Mucosa of gallbladder (tissue), 1 donor: ENCODE data around the gene WWC2. TPM values are rescaled to one million over a fixed set of nuclear protein-coding genes. Genes with fewer than 3 reads are reported as not detected.
"Not testable (repeated sequence)": the region's sequence is repeated elsewhere in the genome, so short reads cannot be mapped to it uniquely, and the experiment has no call there.

Experiments
- DNase-seq: peaks from one replicate; pipeline ENCODE4 v3.0.0-alpha.2; 2020; ENCODE audit warnings: low spot score
- total RNA-seq: library from RNA; stranded (reverse); gene quantifications from one replicate; pipeline ENCODE4 v1.2.1, GENCODE V29; 2021
- donor health status: DM: no; HTN: no; CAD: no.

Gene WWC2
- total RNA-seq, 1 donor from 2014 or later = 27.1 TPM

DNA sequence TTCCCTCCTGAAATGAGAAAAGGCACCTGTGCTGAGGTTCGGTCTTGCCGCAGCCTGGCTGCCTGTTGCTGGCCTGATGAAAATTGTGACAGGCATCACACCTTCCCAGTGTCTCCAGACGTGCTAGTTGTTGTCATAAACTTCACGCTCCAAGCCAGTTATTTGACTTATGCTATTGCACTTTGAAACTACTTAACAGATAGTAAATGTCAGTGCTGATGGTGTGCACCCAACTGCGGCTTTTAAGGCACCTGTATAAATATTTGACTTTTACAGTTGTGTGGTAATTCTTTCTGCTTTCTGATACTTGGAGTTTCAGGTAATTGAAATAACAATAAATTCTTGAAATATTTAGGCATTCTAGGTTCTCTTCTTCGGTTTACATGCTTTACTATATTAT is 1.8 kb downstream of the WWC2 start:
- no peak for DNase-seq

GRCh38 chr4:183101956-183102480 is 3.0 kb downstream of the WWC2 start:
- no peak for DNase-seq

DNA sequence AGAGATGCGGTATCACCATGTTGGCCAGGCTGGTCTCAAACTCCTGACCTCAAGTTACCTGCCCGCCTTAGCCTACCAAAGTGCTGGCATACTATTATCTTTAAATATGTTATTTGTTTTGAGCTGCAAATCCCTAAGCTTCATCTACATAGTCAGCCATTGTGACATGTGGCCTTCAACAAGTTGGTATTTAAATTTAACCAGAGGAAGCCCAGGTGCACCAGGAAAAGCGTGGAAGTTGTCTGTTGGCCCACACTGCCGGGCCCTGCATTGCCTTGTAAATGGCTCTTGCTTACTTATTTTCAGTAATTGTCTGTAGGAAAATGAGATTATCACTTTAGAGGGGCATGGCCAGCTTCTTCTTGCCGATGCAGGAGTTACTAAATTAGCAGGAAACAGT is 6.0 kb downstream of the WWC2 start:
- DNase-seq = no peak

DNA sequence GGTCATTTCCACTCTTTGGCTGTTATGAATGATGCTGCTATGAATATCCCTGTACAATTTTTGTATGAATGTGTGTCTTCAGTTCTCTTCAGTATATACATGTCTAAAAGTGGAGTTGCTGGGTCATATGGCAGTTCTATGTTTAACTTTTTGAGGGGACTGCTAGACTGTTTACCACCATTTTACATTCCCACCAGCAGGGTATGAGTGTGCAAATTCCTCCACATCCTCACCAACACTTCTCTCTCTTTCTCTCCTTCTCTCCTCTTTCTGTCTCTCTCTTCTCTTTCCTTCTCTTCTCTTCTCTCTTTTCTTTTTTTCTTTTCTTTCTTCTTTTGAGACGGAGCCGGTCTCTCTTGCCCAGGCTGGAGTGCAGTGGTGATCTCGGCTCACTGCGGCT is 7.8 kb downstream of the WWC2 start:
- DNase-seq = no peak

- DNase-seq = no peak
These were observed 8.9 kb downstream of the WWC2 start for GRCh38 chr4:183107891-183108459.

DNA sequence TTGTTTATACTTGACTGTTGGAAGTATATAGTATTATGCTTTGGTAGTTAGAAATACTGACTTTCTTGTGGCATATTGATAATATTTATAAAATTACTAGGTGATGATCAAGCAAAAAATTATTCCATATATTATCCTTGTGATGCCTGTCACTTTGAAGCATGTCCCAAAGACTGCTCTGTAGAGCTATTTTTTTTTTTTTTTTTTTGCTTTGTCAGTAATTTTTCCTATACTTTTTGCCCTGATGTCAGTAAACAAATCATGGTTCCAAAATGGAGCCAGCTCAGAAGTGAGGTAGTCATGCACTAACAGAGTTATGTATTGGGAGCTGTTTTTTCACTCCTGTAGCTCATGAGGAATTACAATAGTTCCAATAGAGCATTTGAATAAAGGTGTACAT is 11.2 kb downstream of the WWC2 start:
- DNase-seq = no peak

- no peak for DNase-seq
These were observed 12.4 kb downstream of the WWC2 start for GRCh38 chr4:183111452-183111885.

GRCh38 chr4:183118141-183118540 is 19.1 kb downstream of the WWC2 start:
- no peak for DNase-seq

DNA sequence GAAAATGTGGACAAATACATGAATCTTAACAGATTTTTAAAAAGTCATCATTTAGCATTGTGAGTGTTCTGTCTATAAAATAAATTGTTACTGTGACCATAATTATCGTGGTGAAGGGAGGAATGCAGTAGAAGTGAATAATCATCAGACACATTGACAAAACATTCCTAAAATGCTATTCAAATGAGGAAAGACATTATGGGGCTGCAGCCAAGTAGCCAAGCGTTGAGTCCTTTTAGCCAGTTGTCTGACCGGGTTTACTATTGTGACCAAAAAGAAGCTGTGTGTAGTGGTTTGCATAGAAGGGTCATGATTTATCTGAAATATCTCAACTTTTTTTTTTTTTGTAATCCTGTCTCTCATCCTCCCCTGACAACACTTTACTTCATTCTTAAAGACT is 19.5 kb downstream of the WWC2 start:
- no peak for DNase-seq

DNA sequence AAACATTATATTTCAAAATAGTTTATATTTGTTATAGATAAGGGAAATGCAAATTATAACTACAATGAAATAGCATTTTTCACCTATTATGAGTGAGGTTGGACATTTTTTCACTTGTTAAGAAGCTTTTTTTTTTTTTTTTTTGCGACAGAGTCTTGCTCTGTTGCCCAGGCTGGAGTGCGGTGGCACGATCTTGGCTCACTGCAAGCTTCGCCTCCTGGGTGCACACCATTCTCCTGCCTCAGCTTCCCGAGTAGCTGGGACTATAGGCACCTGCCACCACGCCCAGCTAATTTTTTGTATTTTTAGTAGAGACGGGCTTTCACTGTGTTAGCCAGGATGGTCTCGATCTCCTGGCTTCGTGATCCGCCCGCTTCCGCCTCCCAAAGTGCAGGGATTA is 22.6 kb downstream of the WWC2 start:
- DNase-seq = not testable (repeated sequence)

DNA sequence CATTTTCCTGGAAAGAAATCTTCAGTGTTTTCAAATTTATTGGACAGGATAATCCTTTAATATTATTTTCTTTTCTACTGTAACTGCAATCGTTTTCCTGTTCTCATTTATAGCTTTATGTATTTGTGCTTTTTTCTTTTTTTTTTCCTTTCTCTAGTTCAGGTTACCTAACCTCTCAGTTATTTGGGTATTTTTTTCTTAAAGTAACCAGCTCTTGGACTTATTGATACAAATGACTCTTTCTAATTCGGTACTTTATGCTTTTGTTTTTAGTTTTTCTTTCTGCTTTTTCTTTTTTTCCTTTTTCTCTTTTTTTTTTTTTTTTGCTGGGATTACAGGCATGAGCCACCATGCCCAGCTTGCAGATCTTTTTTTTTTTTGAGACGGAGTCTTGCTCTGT is 25.2 kb downstream of the WWC2 start:
- no peak for DNase-seq

DNA sequence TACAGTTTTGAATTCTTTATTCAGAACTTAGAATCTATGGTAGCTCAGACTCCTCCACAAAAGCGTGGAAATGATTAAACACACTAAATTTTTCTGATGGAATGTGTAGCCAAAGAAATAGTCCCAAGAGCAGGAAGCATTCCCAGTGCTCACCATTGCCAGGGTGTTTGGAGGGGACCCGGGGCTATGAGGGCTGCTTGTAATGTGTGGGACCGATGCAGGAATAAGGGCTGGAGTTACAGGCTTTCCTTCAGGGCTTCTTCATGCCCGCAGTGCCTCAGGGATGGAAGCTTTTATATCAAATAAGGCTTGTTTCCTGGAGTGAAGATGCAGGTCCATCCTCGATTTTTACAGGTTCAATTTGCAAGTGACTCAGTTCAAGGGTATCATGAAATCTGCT is 25.8 kb downstream of the WWC2 start:
- DNase-seq = no peak

GRCh38 chr4:183129125-183129524 is 30.1 kb downstream of the WWC2 start:
- no peak for DNase-seq

GRCh38 chr4:183129675-183130074 is 30.6 kb downstream of the WWC2 start:
- no peak for DNase-seq

DNA sequence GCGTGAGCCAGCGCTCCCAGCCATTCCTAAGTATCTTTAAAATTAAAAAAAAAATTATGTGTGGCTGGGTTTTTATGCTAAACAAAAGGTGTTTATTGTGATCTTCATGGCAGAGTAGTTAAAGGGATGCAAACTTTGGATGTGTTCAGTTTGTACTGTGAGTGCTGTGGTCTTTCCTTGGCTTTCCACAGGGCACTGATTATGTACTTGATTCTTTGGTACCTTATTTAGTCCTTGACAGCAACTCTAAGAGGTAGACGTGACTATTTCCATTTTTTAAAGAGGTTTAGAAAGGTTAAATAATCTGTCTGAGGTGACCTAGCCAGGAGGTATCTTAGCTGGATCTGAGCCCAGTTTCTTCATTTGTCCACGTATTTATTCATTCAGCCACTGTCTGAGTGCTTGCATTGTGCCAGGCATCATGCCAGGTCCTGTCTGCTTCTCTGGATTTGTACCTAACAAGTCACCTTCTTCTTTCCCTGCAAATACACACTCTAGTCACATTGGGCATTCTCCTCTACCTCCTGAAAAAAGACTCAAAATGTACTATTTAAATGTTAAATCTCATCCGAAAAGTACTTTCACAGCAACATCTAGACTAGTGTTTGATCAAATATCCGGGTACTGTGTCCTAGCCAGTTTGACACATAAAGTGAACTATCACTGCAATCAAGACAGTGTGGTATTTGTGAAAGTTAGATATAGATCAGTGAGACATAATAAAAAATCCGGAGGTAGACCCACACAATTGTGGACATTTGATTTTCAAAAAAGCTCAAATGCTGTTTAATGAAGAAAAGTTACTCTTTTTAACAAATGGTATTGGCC is 31.5 kb downstream of the WWC2 start:
- DNase-seq = peak; percentile 31

DNA sequence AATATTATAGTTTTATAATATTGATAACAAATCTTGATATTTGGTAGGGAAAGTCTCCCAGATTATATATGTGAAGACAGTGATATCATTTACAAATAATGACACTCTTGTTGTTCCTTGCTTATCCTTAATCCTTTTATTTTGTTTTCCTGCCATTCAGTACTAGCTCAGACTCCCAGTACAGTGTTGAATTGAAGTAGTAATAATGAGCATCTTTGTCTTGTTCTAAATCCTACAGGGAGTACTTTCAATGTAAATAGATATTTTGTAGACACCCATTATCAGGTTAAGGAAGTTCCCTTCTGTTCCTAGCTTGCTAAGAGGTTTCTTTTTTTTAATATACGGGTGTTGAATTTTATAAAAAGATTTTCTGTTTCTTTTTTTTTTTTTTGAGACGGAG is 33.0 kb downstream of the WWC2 start:
- no peak for DNase-seq

DNA sequence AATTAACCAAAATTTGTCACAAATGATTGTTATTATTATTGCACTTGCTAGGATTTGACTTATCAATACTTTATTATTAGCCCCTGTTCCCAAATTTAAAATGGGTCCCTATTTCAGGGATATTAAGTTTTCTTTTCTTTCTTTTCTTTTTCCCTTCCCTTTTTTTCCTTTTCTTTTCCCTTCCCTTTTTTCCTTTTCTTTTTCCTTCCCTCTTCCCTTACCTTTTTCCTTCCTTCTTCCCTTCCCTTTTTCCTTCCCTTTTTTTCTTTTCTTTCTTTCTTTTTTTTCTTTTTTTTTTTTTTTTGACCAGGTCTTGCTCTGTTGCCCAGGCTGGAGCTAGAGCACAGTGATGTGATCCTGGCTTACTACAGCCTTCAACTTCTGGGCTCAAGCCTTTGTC is 33.8 kb downstream of the WWC2 start:
- no peak for DNase-seq

DNA sequence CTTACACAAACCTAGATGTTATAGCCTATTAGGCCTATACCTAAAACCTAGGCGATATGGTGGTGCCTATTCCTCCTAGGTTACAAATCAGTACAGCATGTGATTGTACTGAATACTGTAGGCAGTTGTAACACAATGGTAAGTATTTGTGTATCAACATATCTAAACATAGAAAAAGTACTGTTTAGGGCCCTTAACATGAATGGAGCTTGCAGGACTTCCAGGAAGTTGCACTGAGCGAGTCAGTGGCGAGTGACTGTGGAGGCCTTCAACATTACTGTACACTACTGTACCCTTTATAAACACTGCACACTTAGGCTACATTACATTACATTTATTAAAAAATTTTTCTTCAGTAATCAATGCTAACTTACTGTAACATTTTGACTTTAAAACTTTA is 37.8 kb downstream of the WWC2 start:
- no peak for DNase-seq

- DNase-seq = no peak
These were observed 40.1 kb downstream of the WWC2 start for GRCh38 chr4:183139058-183139750.

DNA sequence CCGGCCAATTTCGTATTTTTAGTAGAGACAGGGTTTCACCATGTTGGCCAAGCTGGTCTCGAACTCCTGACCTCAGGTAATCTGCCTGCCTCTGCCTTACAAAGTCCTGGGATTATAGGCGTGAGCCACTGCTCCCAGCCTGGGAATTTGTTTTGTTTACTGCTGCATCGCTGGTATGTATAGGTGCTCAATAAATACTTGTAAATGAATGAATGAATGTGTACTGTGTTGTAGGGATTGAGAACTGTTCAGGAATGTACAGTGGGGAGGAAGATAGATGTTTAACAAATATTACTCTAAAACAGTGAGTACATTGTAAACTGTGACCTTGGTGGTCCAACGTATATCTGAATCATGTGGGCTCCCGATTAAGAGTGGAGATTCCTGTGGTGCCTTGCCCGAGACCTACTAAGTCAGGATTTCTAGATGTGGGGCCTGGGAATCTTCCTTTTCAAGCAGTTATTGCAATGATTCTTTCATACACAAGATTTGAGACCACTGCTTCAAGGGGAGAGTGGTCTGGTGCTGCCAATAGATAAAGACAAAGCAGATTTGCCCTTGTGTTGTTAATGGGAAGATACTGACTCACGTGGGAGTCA is 41.0 kb downstream of the WWC2 start:
- DNase-seq = no peak

DNA sequence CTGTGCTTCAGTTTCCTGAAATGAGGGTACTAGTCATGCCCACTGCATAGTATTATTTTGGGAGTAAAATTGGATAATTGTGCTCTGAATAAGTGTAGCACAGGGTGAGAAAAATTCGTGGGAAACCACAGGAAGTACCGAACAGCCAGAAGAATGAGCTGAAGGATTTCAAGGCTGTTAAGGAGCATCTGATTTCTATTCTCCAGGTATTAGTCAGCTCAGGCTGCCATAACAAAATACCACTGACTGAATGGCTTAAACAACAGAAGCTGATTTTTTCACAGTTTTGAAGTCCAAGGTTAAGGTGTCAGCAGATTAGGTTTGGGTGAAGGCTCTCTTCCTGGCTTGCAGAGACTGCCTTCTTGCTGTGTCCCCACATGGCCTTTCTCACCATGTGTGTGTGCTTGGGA is 41.9 kb downstream of the WWC2 start:
- DNase-seq = no peak

DNA sequence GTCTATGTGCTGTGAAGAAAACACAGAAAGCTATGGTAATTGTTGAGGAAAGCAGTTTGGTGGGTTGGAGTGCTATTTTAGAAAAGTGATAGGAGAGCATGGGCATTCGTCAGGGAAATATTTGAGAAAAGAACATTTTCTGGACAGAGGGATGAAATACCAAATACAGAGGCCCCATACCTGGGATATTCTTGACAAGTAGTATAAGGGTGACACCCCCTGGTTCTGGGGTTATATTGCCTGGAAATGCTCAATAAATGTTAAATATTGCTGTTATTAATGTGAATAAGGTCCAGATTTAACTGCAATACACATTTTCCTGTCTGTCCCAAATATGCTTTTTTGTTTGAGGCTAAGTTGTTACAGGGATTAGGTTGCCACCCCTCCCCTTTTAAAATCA is 42.9 kb downstream of the WWC2 start:
- no peak for DNase-seq
